Lung (tissue), 16 donors: ENCODE measurements around the gene PDE3B. TPM values are rescaled to one million over a fixed set of nuclear protein-coding genes. Genes with fewer than 3 reads are reported as not detected.
A peak's percentile ranks its signal among the peaks of the same experiment; 100 is the strongest.
"Not testable (repeated sequence)": the region's sequence is repeated elsewhere in the genome, so short reads cannot be mapped to it uniquely, and the experiment has no call there.

Source experiments
- ATAC-seq: fragments of 200-7000 bp; cut with Tn5 transposase; one replicate; pipeline ENCODE4 v1.9.1; 2020; ENCODE audit warnings: moderate number of reproducible peaks; ENCODE audit not compliant: insufficient read depth, low FRiP score
- DNase-seq, 3 donors: peaks; one replicate each; pipeline ENCODE4 v3.0.0-alpha.2; 2013 to 2017
- H3K27ac ChIP-seq, 2 donors: one replicate each; pipeline ENCODE4 v1.5.1; 2013; ENCODE audit warnings: mild to moderate bottlenecking in 2 of 2, moderate library complexity in 2 of 2, control low read depth in 1 of 2, inconsistent platforms in 1 of 2, low read depth in 1 of 2, low read length in 1 of 2
- H3K27me3 ChIP-seq, 3 donors: one replicate each; pipeline ENCODE4 v1.5.1; 2013; ENCODE audit warnings: low read length in 2 of 3; ENCODE audit not compliant: control insufficient read depth in 3 of 3, insufficient read depth in 3 of 3
- H3K36me3 ChIP-seq, 4 donors: one replicate each; pipeline ENCODE4 v1.5.1; 2013; ENCODE audit warnings: low read length in 4 of 4, mild to moderate bottlenecking in 1 of 4, moderate library complexity in 1 of 4; ENCODE audit not compliant: control insufficient read depth in 4 of 4, insufficient read depth in 4 of 4
- H3K4me1 ChIP-seq, 5 donors: one replicate each; pipeline ENCODE4 v1.5.1; 2013; ENCODE audit warnings: low read length in 5 of 5, mild to moderate bottlenecking in 2 of 5, moderate library complexity in 1 of 5; ENCODE audit not compliant: control insufficient read depth in 5 of 5, insufficient read depth in 5 of 5
- H3K4me3 ChIP-seq: one replicate; pipeline ENCODE4 v1.5.1; 2013; ENCODE audit warnings: mild to moderate bottlenecking, control low read depth, moderate library complexity
- H3K9ac ChIP-seq, 2 donors: one replicate each; pipeline ENCODE4 v1.5.1; 2013; ENCODE audit warnings: low read length in 2 of 2, control low read depth in 1 of 2; ENCODE audit not compliant: insufficient read depth in 1 of 2
- H3K9me3 ChIP-seq, 4 donors: one replicate each; pipeline ENCODE4 v1.5.1; 2013; ENCODE audit warnings: low read length in 3 of 4, mild to moderate bottlenecking in 1 of 4, moderate library complexity in 1 of 4; ENCODE audit not compliant: control insufficient read depth in 4 of 4, insufficient read depth in 3 of 4
- CTCF ChIP-seq: IDR thresholded peaks from 2 replicates; pipeline ENCODE4 v1.5.1; 2012; ENCODE audit warnings: mild to moderate bottlenecking; ENCODE audit errors: control extremely low read depth, extremely low read depth
- WGBS, 2 donors: extraction: QIAGEN DNeasy Blood & Tissue Kit; methylation state at CpG; one replicate each; pipeline ENCODE4 v1.1.7; 2013; 5-methylcytosine and 5-hydroxymethylcytosine counted together
- long read RNA-seq, 5 donors: transcript quantifications; one replicate each; lab custom pipeline, GENCODE V29; 2026
- polyA plus RNA-seq, 2 donors: library from polyadenylated mRNA; stranded (reverse); fragments of 200-250 nt; gene quantifications; one replicate each; pipeline ENCODE4 v1.2.1, GENCODE V29; 2013
- total RNA-seq, 2 donors: library from RNA; depleted of rRNA in 1 of 2; stranded (reverse); fragments of >200 nt in 1 of 2; gene quantifications; one replicate each; pipeline ENCODE4 v1.2.1, GENCODE V29; 2014 to 2021
- donor health status: control.
- donor health status: control.
- donor health status: Bipolar disorder and iron deficiency.
- donor health status: healthy.
- donor health status: DM: yes; HTN: yes; CAD: no.

The PDE3B gene
- total RNA-seq (10 to 100 TPM; 17.3 to 79.2 TPM), polyA plus RNA-seq (1 to 10 TPM; 3.3 to 5.7 TPM)
- long read RNA-seq, donor 1, full-length matches to known transcripts = 4 of 4 reads
- long read RNA-seq, donor 1, partial matches to known transcripts = 0 of 4 reads
- long read RNA-seq, donor 1, other reads (novel, unspliced or antisense) = 0 of 4 reads
- long read RNA-seq, donor 2 = 0 reads
- long read RNA-seq, donor 3 = 0 reads
- long read RNA-seq, donor 4 = 0 reads
- long read RNA-seq, donor 5, full-length matches to known transcripts = 2 of 2 reads
- long read RNA-seq, donor 5, partial matches to known transcripts = 0 of 2 reads
- long read RNA-seq, donor 5, other reads (novel, unspliced or antisense) = 0 of 2 reads

GRCh38 chr11:14643697-14644225, at the start of gene PDE3B:
Gene PDE3B (plus strand): TSS chr11:14643804. CDS start chr11:14644076, 272 bp downstream.
- Histone ChIP-seq H3K9me3 (no peaks in the 10 kb centered on the region), H3K4me1 (peaks cover 2 to 35% (median 7%) of the 10 kb centered on the region in 5 donors), H3K27ac (peak within 1 kb of the TSS; percentile 71 to 91), H3K27me3 (no peaks in the 10 kb centered on the region), H3K4me3 (peak within 1 kb of the TSS; percentile 82), H3K36me3 (peaks cover 0 to 4% (median 0%) of the 10 kb centered on the region in 4 donors), H3K9ac (peak within 1 kb of the TSS; percentile 61 to 97)
- no peak for TF ChIP-seq CTCF
- DNase-seq (peak; percentile 88 to 92 (median 91)), ATAC-seq (peak; percentile 84)
- 0 to 1% methylated on average over 36 to 59 of the region's 59 CpGs for WGBS, 2 donors

- not testable (repeated sequence) for ATAC-seq, H3K4me1 ChIP-seq, DNase-seq, H3K9ac ChIP-seq, H3K27me3 ChIP-seq, H3K27ac ChIP-seq, H3K4me3 ChIP-seq, H3K9me3 ChIP-seq, H3K36me3 ChIP-seq
- 27 to 48% methylated on average over 1 of the region's 1 CpG for WGBS, 2 donors
Observed at GRCh38 chr11:14595261-14595660, 48.3 kb upstream of the PDE3B start.

- no peaks in the 10 kb centered on the region for H3K4me1 ChIP-seq
- H3K36me3 ChIP-seq = peaks cover 0 to 33% (median 17%) of the 10 kb centered on the region in 4 donors
- no peak overlapping the region for H3K27ac ChIP-seq
- DNase-seq (no peak), ATAC-seq (no peak)
- H3K27me3 ChIP-seq = no peaks in the 10 kb centered on the region
- H3K4me3 ChIP-seq = no peak overlapping the region
- H3K9ac ChIP-seq = no peak overlapping the region
- TF ChIP-seq CTCF = no peak
- peaks cover 0 to 2% (median 0%) of the 10 kb centered on the region in 4 donors for H3K9me3 ChIP-seq
Observed at GRCh38 chr11:14607713-14608112, 35.9 kb upstream of the PDE3B start.

- Histone ChIP-seq H3K9ac (no peak overlapping the region), H3K4me3 (no peak overlapping the region), H3K36me3 (peaks cover 0 to 29% (median 14%) of the 10 kb centered on the region in 4 donors), H3K9me3 (peaks cover 0 to 2% (median 0%) of the 10 kb centered on the region in 4 donors), H3K27ac (no peak overlapping the region), H3K27me3 (no peaks in the 10 kb centered on the region), H3K4me1 (no peaks in the 10 kb centered on the region)
- TF ChIP-seq CTCF = no peak
- ATAC-seq = no peak
- WGBS, 2 donors = 76 to 85% methylated on average over 1 of the region's 1 CpG
- DNase-seq = no peak
Observed at GRCh38 chr11:14609902-14610301, 33.7 kb upstream of the PDE3B start.
